HCT116 (cell line): ENCODE data around the gene RBM38.

ENCODE experiments used
- ELF1 ChIP-seq: IDR thresholded peaks from 2 replicates; pipeline ENCODE4 v1.6.1; 2012; ENCODE audit warnings: low read depth, borderline replicate concordance
- EZH2 ChIP-seq: fragments of 200-600 bp; sonication (generic); IDR thresholded peaks from 2 replicates; pipeline ENCODE4 v1.6.1; 2017; ENCODE audit warnings: antibody characterized with exemption, mixed run types
- EZH2phosphoT487 ChIP-seq: fragments of 200-600 bp; IDR thresholded peaks from 2 replicates; pipeline ENCODE4 v1.6.1; 2018; ENCODE audit warnings: antibody characterized with exemption, borderline replicate concordance
- JUND ChIP-seq: IDR thresholded peaks from 2 replicates; pipeline ENCODE4 v1.6.1; 2012
- POLR2A ChIP-seq: IDR thresholded peaks from 2 replicates; pipeline ENCODE4 v1.7.0; 2011; ENCODE audit warnings: borderline replicate concordance; ENCODE audit not compliant: insufficient read depth, insufficient read length; ENCODE audit errors: extremely low read depth
- POLR2AphosphoS5 ChIP-seq: IDR thresholded peaks from 2 replicates; pipeline ENCODE4 v1.6.1; 2011; ENCODE audit warnings: mild to moderate bottlenecking, low read depth, low read length, moderate library complexity
- ZFX ChIP-seq: fragments of 450-650 bp; IDR thresholded peaks from 2 replicates; pipeline ENCODE4 v1.6.1; 2017
- ZNF274 ChIP-seq: fragments of 200-500 bp; sonication (Bioruptor generic); IDR thresholded peaks from 2 replicates; pipeline ENCODE4 v1.6.1; 2014; ENCODE audit warnings: mild to moderate bottlenecking, low read depth, low read length, inconsistent platforms
- TF ChIP-seq, protein P1 (sequence below): IDR thresholded peaks from 2 replicates; pipeline ENCODE4 v1.6.1; 2012
- TF ChIP-seq, protein P2 (sequence below), 3 experiments: fragments of 200-600 bp in 1 of 3; sonication (generic) in 1 of 3; IDR thresholded peaks in 2 of 3; conservative IDR thresholded peaks in 1 of 3; 2 replicates each; pipeline ENCODE4 v1.5.1; 2012 to 2017; ENCODE audit warnings: low read depth in 2 of 3, low read length in 2 of 3, antibody characterized with exemption in 1 of 3, borderline replicate concordance in 1 of 3, control low read depth in 1 of 3, mild to moderate bottlenecking in 1 of 3, mixed read lengths in 1 of 3, mixed run types in 1 of 3, moderate library complexity in 1 of 3; ENCODE audit not compliant: insufficient read depth in 1 of 3
- TF ChIP-seq, protein P3 (sequence below): IDR thresholded peaks from 2 replicates; pipeline ENCODE4 v1.6.1; 2012; ENCODE audit warnings: low read depth
- TF ChIP-seq, protein P4 (sequence below): IDR thresholded peaks from 2 replicates; pipeline ENCODE4 v1.6.1; 2011; ENCODE audit warnings: mild to moderate bottlenecking, low read length, moderate library complexity; ENCODE audit not compliant: insufficient replicate concordance; ENCODE audit errors: extremely low read depth
- TF ChIP-seq, protein P5 (sequence below): IDR thresholded peaks from 2 replicates; pipeline ENCODE4 v1.6.1; 2012

DNA sequence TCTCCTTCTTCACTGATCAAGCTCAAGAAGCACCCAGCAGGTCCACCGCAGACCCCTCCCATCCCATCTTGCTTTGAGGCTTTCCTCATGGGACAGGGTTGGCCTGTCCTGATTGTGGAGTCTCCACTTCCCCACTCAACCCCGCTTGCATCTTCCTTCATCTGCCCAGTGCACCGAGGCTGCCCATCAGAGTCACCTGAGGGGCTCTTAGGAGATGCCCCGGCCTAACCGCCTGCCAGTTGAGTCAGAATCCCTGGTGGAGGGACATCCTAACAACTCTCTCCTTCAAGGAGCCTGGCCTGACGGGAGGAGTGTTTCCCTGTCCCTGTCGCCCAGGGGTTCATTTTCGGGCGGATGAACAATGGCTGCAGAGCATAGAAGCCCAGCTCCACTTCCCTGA is 46.1 kb downstream of the RBM38 start:
- TF ChIP-seq ZFX, result no peak
- TF ChIP-seq, protein P1, sequence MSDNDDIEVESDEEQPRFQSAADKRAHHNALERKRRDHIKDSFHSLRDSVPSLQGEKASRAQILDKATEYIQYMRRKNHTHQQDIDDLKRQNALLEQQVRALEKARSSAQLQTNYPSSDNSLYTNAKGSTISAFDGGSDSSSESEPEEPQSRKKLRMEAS, result no peak
- TF ChIP-seq, protein P2, sequence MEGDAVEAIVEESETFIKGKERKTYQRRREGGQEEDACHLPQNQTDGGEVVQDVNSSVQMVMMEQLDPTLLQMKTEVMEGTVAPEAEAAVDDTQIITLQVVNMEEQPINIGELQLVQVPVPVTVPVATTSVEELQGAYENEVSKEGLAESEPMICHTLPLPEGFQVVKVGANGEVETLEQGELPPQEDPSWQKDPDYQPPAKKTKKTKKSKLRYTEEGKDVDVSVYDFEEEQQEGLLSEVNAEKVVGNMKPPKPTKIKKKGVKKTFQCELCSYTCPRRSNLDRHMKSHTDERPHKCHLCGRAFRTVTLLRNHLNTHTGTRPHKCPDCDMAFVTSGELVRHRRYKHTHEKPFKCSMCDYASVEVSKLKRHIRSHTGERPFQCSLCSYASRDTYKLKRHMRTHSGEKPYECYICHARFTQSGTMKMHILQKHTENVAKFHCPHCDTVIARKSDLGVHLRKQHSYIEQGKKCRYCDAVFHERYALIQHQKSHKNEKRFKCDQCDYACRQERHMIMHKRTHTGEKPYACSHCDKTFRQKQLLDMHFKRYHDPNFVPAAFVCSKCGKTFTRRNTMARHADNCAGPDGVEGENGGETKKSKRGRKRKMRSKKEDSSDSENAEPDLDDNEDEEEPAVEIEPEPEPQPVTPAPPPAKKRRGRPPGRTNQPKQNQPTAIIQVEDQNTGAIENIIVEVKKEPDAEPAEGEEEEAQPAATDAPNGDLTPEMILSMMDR (IDR thresholded peaks at IDR 0.05 in 2 of 3, conservative IDR thresholded peaks at IDR 0.05 in 1 of 3; ENCODE audit: borderline replicate concordance in 1 of 3, insufficient read depth in 1 of 3, low read depth in 2 of 3, low read length in 2 of 3), result no peak
- no peak for TF ChIP-seq JUND
- TF ChIP-seq, protein P3, sequence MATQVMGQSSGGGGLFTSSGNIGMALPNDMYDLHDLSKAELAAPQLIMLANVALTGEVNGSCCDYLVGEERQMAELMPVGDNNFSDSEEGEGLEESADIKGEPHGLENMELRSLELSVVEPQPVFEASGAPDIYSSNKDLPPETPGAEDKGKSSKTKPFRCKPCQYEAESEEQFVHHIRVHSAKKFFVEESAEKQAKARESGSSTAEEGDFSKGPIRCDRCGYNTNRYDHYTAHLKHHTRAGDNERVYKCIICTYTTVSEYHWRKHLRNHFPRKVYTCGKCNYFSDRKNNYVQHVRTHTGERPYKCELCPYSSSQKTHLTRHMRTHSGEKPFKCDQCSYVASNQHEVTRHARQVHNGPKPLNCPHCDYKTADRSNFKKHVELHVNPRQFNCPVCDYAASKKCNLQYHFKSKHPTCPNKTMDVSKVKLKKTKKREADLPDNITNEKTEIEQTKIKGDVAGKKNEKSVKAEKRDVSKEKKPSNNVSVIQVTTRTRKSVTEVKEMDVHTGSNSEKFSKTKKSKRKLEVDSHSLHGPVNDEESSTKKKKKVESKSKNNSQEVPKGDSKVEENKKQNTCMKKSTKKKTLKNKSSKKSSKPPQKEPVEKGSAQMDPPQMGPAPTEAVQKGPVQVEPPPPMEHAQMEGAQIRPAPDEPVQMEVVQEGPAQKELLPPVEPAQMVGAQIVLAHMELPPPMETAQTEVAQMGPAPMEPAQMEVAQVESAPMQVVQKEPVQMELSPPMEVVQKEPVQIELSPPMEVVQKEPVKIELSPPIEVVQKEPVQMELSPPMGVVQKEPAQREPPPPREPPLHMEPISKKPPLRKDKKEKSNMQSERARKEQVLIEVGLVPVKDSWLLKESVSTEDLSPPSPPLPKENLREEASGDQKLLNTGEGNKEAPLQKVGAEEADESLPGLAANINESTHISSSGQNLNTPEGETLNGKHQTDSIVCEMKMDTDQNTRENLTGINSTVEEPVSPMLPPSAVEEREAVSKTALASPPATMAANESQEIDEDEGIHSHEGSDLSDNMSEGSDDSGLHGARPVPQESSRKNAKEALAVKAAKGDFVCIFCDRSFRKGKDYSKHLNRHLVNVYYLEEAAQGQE, result no peak
- TF ChIP-seq POLR2A, result no peak
- no peak for TF ChIP-seq EZH2phosphoT487
- no peak for TF ChIP-seq ZNF274
- TF ChIP-seq POLR2AphosphoS5, result no peak
- TF ChIP-seq, protein P4, sequence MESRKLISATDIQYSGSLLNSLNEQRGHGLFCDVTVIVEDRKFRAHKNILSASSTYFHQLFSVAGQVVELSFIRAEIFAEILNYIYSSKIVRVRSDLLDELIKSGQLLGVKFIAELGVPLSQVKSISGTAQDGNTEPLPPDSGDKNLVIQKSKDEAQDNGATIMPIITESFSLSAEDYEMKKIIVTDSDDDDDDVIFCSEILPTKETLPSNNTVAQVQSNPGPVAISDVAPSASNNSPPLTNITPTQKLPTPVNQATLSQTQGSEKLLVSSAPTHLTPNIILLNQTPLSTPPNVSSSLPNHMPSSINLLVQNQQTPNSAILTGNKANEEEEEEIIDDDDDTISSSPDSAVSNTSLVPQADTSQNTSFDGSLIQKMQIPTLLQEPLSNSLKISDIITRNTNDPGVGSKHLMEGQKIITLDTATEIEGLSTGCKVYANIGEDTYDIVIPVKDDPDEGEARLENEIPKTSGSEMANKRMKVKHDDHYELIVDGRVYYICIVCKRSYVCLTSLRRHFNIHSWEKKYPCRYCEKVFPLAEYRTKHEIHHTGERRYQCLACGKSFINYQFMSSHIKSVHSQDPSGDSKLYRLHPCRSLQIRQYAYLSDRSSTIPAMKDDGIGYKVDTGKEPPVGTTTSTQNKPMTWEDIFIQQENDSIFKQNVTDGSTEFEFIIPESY, result no peak
- TF ChIP-seq, protein P5, sequence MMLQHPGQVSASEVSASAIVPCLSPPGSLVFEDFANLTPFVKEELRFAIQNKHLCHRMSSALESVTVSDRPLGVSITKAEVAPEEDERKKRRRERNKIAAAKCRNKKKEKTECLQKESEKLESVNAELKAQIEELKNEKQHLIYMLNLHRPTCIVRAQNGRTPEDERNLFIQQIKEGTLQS, result no peak
- TF ChIP-seq EZH2, result no peak
- TF ChIP-seq ELF1, result no peak
